NCI-H774 (cell line): ENCODE results near the gene IRS2.
"Not testable (repeated sequence)": the region's sequence is repeated elsewhere in the genome, so short reads cannot be mapped to it uniquely, and the experiment has no call there.

Source experiments
- DNase-seq: peaks from one replicate; lab custom pipeline; 2025; lab: John Stamatoyannopoulos, UW

Gene IRS2

GRCh38 chr13:109786457-109787134, at the start of gene IRS2:
IRS2 (minus strand) TSS chr13:109786583; CDS start chr13:109786053, 530 bp downstream.
- DNase-seq = peak; percentile 100

DNA sequence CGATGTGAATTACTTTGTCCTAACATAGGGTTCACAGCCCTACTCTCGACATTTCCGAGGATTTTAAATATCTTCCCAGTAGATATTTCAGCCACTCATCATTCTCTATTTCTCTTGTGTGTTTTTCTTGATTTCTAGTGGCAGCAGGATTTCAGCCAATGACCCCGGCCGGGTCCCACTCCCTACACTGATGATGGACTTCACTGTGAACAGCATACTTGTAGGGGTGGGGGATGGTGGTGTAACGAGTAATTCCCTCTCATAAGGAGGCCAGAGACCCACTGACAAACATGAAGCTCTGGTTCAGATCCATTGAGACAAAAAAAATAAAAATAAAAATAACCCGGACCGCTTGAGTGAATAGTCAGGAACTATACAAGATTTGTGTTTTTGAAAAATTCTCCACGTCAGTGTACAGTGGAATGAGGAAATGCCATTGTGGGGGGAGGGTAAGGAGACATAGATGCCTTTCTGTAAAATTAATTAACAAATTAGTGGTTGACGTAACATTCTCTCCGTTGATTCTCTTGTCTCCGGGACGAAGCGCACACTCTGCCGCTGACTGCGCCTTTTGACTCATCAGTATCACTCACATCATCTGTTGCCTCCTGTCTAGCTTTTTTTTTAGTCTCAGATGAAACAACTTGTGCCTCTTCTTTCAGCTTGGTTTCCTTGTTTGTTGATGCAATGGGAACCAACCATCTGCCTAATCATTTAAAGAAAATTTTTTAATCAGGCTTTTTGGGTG, 48.8 kb upstream of the IRS2 start:
- no peak for DNase-seq

DNA sequence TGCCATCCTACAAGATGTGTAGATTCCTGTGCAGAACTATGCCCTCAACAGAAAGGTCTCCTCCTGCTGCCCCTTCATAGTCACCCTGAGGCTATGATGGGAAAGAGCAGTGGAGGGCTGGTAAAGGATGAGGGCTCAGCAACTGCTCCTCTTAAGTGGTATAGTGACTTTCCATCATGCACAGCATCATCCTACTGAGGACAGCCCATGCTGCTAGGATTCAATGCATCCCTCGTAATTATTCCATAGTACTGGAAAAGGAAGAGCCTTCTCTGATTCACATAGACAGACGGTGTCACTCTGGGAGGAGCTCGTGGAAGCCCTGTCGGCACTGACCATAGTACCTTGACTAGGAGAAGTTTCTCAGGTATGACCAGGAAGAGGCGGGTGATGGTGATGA, 47.6 kb upstream of the IRS2 start:
- no peak for DNase-seq

GRCh38 chr13:109833071-109833470, 46.7 kb upstream of the IRS2 start:
- DNase-seq = no peak

DNA sequence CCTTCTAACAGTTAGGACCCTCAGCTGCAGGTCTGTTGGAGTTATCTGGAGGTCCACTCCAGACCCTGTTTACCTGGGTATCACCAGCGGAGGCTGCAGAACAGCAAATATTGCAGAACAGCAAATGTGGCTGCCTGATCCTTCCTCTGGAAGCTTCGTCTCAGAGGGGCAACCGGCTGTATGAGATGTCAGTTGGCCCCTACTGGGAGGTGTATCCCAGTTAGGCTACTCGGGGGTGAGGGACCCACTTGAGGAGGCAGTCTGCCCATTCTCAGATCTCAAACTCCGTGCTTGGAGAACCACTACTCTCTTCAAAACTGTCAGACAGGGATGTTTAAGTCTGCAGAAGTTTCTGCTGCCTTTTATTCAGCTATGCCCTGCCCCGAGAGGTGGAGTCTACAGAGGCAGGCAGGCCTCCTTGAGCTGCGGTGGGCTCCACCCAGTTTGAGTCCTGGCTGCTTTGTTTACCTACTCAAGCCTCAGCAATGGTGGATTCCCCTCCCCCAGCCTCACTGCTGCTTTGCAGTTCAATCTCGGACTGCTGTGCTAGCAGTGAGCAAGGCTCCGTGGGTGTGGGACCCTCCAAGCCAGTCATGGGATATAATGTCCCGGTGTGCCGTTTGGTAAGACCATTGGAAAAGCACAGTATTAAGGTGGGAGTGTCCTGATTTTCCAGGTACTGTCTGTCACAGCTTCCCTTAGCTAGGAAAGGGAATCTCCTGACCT, 42.4 kb upstream of the IRS2 start:
- not testable (repeated sequence) for DNase-seq

DNA sequence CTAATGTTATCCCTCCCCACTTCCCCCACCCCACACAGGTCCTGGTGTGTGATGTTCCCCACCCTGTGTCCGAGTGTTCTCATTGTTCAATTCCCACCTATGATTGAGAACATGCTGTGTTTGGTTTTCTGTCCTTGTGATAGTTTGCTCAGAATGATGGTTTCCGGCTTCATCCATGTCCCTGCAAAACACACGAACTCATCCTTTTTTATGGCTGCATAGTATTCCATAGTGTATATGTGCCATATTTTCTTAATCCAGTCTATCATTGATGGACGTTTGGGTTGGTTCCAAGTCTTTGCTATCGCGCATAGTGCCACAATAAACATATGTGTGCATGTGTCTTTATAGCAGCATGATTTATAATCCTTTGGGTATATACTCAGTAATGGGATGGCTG, 36.8 kb upstream of the IRS2 start:
- not testable (repeated sequence) for DNase-seq

DNA sequence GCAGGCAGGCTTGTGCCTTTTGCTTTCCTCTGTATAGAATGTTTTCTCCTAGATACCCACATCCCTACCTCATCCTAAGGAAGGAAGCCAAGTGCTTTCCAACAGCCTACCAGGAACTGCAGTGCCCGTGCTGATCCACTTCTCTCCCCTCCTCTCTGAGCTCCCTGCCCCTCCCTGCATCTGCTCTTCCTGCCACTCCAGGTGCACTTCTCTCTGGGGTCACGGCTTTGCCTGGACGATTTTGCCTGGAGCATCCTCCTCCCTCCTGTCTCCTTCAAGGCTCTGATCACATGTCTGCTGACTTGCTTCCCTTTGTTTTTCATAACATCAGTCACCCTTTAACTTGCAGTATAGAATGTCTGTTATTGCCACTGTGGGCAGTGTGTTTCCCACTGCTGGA, 34.7 kb upstream of the IRS2 start:
- no peak for DNase-seq

GRCh38 chr13:109819874-109820273, 33.5 kb upstream of the IRS2 start:
- peak; percentile 38 for DNase-seq

DNA sequence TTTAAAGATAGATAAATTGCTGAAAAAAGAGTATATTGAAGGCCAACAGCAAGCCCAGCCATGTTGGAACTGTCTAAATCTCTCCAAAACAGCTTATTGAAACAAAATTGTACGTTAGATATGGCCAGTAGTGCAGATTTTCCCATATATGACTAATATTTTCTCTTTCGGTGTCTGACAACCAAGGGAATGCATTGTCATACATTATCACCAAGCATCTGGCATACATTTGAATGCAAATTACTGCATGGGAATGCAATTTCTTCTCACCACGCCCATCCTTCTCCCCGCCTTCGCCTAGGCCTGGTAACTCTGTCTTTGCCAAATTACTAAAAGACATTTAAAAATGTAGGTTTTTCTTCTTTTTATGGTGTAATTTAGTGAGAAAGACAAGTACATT, 32.5 kb upstream of the IRS2 start:
- no peak for DNase-seq

GRCh38 chr13:109817591-109818535, 31.5 kb upstream of the IRS2 start:
- DNase-seq = no peak

DNA sequence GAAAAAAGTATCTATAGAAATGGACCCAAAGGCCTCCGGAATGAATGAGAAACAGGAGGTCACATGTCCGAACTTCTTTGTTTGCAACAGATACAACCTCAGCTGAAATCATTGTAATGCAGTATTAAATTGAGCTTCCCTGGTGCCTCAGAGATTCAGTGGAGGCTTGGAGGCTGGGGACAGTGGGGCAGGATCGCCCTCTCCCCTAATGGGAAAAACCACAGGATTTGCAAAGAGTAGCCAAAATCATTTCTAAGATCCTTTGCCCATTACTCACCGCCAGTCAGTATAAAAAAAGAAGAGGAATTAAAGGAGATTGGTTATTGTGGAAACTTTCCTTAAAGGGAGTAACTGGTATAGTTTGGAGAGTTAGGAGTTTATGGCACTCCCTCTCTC, 30.4 kb upstream of the IRS2 start:
- no peak for DNase-seq

DNA sequence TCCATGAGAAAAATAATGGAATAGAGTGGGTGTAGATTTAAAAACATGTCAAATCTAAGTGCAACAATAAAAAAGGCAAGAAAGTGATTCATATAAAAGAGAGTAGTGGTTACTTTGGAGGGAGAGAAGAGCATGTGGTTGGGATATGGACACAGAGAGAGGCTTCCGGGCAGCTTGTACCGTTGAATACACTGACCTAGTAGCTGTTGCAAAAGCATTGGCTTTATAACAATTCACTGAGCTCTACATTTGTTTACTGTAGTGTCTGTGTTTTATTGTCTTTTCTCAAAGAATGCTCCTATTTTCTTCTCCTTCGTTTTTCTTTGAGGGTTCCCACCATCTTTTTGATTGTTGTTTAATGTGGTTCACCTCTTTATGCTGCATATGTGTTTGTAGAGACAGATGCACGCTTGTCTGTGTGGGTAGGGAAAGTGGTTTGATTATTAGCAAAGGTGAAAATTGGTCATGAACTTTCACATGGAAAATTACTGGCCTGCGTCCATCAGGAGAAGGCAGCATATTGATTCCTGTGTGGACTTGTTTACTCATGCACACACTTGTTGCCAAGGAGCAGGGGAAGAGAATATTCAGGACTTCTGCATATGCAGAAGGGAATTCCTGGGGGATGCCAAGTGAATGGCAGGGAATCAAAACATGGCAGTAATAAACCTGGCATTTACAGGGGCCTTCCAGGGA, 29.9 kb upstream of the IRS2 start:
- DNase-seq = peak; percentile 34

DNA sequence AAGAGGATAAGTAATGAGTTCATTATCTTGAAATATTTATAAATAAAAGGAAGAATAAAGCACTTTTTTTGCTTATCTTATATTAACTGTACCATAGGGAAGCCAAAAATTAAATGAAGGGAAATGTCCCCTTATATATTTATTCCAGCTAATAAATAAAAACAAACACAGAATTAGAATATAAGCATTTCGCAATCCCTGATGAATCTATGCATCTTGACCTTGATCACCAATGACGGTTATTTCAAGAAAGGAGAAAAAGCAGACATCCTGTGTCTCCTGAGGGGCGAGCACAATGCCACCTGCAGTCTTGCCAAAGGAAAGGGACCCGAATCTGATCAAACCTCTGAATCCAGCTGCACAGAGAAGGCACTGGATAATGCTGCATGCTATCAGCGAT, 29.3 kb upstream of the IRS2 start:
- no peak for DNase-seq

DNA sequence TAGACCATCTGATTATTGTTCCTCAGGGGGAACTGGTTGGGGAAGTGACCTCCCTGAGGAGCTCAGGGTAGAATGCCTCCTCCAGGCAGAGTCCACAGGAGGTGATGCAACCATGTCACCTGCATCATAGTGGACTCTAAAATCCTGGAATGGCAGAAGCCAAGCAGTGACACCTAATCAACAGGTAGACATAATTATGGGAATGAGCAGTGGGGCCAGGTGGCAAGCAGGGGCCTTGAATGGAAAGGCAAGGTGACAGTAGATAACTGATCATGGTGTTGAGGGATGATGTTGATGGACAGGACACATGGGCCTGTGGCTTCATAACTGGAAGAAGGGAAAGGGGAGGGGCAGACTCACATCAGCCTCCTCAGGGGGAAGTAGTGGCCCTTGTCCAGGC, 27.3 kb upstream of the IRS2 start:
- DNase-seq = no peak

DNA sequence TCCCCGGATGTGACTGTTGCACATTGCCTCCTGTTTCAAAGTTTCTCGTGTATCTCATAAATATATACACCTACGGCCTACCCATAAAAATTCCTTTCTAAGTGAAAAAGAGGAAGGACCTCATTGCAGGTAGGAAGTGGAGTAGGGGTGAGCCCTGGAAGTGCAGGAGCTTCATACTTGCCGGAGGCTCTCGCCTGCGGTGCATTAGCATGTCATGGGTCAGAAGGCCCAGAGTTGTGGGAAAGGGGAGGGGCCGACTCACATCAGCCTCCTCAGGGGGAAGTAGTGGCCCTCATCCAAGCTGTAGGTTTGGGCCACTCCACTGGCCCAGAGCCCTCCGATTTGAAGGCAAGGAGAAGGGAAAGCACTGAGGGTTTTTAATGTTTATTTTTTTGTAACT, 26.0 kb upstream of the IRS2 start:
- DNase-seq = no peak

DNA sequence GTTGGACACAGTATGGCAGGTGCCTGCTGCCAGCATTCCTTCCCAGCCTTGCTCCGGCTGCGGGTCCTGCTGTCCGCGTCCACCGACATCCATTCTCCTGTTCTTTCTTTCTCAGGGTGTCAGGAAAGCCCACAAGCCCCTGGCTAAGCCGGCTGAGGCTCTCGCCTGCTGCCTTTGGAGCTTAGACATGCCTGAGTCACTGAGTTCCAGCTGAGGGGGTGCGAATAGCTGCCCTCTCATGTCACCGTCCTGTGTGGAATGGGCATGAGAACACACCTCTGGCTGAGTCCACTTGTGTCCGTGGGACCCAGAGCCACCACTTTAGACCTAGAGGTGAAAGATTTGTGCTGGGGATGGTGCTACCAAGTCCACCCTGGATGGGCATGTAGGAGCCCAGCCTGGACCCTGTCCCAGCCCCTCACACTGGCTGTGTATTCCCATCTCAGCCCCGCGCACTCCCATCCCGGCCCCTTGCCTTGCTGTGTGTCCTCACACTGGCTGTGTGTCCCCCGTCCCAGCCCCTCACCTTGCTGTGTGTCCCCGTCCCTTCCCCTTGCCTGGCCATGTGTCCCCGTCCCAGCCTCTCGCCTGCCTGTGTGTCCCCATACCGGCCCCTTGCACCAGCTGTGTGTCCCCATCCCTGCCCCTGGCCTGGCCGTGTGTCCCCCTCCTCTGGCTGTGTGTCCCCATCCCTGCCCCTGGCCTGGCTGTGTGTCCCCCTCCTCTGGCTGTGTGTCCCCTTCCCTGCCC, 24.6 kb upstream of the IRS2 start:
- DNase-seq = no peak

- peak; percentile 64 for DNase-seq
Observed at GRCh38 chr13:109809216-109809932, 23.0 kb upstream of the IRS2 start.

DNA sequence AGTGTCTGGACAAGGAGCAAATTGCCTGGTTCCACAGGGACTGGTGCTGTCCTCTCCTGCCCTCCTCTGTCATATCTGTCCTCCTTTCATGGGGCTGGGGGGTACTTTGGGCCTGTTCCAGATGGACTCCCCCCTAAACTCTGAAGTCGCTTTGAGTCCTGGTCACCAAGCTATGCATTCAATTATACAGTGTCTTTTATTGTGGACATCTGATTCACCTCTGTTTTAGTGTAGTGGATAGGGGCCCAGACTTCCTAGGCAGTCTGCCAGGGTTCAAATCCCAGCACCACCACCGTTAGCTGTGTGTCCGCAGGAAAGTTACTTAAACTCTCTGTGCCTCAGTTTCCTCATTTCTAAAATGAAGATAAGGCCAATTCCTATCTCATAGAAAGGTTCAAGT, 21.0 kb upstream of the IRS2 start:
- peak; percentile 15 for DNase-seq

DNA sequence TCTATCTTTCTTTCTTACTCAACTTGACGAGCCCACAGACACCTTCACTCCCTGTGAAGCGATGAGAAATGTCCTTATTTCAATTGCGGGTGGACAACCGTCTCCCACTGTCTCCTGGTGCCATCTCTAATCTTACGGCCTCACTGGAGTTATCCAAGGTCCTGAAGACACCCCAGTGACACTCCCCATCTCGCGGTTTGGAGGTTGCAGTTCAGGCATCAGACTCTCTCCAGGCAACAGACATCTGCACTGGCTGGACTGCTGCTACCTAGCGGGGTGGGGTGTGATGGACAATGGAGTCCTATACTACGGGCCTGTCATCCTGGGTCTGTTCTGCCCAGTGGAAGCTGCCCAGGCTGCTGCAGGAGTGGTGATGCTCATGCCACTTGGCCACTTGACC, 18.3 kb upstream of the IRS2 start:
- DNase-seq = no peak

DNA sequence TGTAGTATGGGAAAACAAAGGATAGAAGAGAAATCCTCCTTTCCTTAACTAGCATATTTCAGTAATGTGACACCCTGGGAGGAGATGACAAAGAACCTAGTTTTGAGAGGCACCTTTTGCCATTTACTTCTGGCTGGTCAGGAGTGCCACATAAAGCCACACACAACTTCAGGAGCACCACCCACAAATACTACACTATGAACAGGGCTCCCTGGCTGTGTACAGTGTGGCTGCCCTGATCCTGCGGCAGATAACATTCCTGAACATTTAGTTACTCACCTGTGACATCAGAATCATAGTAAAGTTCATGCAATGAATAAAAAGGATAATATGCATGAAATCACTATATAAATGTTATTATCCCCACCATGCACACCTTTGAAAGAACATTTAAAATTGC, 17.4 kb upstream of the IRS2 start:
- DNase-seq = no peak
